HEK293 (cell line): ENCODE measurements around the gene SIX2.

Experiments used
- OSR2 ChIP-seq: fragments of 450-650 bp; formaldehyde crosslinking; IDR thresholded peaks from 2 replicates; pipeline ENCODE4 v1.5.1; 2016; ENCODE audit warnings: missing biosample characterization, missing genetic modification characterization
- SALL2 ChIP-seq: fragments of 450-650 bp; formaldehyde crosslinking; IDR thresholded peaks from 2 replicates; pipeline ENCODE4 v1.5.0; 2017; ENCODE audit warnings: missing biosample characterization, mild to moderate bottlenecking, missing genetic modification characterization, borderline replicate concordance
- SCRT2 ChIP-seq: fragments of 450-650 bp; formaldehyde crosslinking; IDR thresholded peaks from 2 replicates; pipeline ENCODE4 v1.5.1; 2016; ENCODE audit warnings: missing biosample characterization, missing genetic modification characterization
- WT1 ChIP-seq: fragments of 450-650 bp; formaldehyde crosslinking; IDR thresholded peaks from 2 replicates; pipeline ENCODE4 v1.5.1; 2016; ENCODE audit warnings: missing biosample characterization, missing genetic modification characterization
- YY1 ChIP-seq: fragments of 450-650 bp; formaldehyde crosslinking; IDR thresholded peaks from 2 replicates; pipeline ENCODE4 v1.5.1; 2018; ENCODE audit warnings: missing biosample characterization, missing genetic modification characterization
- ZBTB7A ChIP-seq: fragments of 450-650 bp; formaldehyde crosslinking; IDR thresholded peaks from 2 replicates; pipeline ENCODE4 v1.5.1; 2016; ENCODE audit warnings: low read depth, missing biosample characterization, missing genetic modification characterization
- ZFHX2 ChIP-seq: fragments of 450-650 bp; formaldehyde crosslinking; conservative IDR thresholded peaks from 2 replicates; pipeline ENCODE4 v1.5.1; 2016; ENCODE audit warnings: missing biosample characterization, missing genetic modification characterization
- ZFP3 ChIP-seq: fragments of 450-650 bp; formaldehyde crosslinking; IDR thresholded peaks from 2 replicates; pipeline ENCODE4 v1.5.1; 2016; ENCODE audit warnings: low read depth, missing biosample characterization, missing genetic modification characterization
- ZFP69B ChIP-seq: fragments of 450-650 bp; formaldehyde crosslinking; IDR thresholded peaks from 2 replicates; pipeline ENCODE4 v1.5.1; 2016; ENCODE audit warnings: missing biosample characterization, missing genetic modification characterization
- ZNF274 ChIP-seq, 2 experiments: fragments of 200-500 bp in 1 of 2; fragments of 450-650 bp in 1 of 2; sonication (Bioruptor generic) in 1 of 2; formaldehyde crosslinking in 1 of 2; IDR thresholded peaks; 2 replicates each; pipeline versions ENCODE4 v1.5.1 to v1.6.1; 2014 to 2016; ENCODE audit warnings: borderline replicate concordance in 1 of 2, inconsistent platforms in 1 of 2, low read length in 1 of 2, missing biosample characterization in 1 of 2, missing genetic modification characterization in 1 of 2
- ZNF341 ChIP-seq: fragments of 450-650 bp; formaldehyde crosslinking; IDR thresholded peaks from 2 replicates; pipeline ENCODE4; 2016; ENCODE audit warnings: low read depth, missing biosample characterization, missing genetic modification characterization
- ZNF366 ChIP-seq: fragments of 450-650 bp; formaldehyde crosslinking; conservative IDR thresholded peaks from 2 replicates; pipeline ENCODE4 v1.5.1; 2016; ENCODE audit warnings: missing biosample characterization, missing genetic modification characterization
- ZNF391 ChIP-seq: fragments of 450-650 bp; formaldehyde crosslinking; IDR thresholded peaks from 2 replicates; pipeline ENCODE4 v1.5.1; 2016; ENCODE audit warnings: low read depth, missing biosample characterization, missing genetic modification characterization, borderline replicate concordance
- ZNF426 ChIP-seq: fragments of 450-650 bp; formaldehyde crosslinking; IDR thresholded peaks from 2 replicates; pipeline ENCODE4 v1.5.1; 2017; ENCODE audit warnings: missing biosample characterization, missing genetic modification characterization, mild to moderate bottlenecking, inconsistent platforms, moderate library complexity
- ZNF521 ChIP-seq: fragments of 450-650 bp; formaldehyde crosslinking; IDR thresholded peaks from 2 replicates; pipeline ENCODE4 v1.5.1; 2017; ENCODE audit warnings: missing biosample characterization, mild to moderate bottlenecking, missing genetic modification characterization
- ZNF529 ChIP-seq: fragments of 450-650 bp; formaldehyde crosslinking; IDR thresholded peaks from 2 replicates; pipeline ENCODE4 v1.5.1; 2017; ENCODE audit warnings: missing genetic modification characterization, missing biosample characterization; ENCODE audit not compliant: insufficient replicate concordance
- ZNF558 ChIP-seq: fragments of 450-650 bp; formaldehyde crosslinking; IDR thresholded peaks from 2 replicates; pipeline ENCODE4 v1.5.1; 2016; ENCODE audit warnings: missing biosample characterization, missing genetic modification characterization
- ZNF571 ChIP-seq: fragments of 450-650 bp; formaldehyde crosslinking; IDR thresholded peaks from 2 replicates; pipeline ENCODE4 v1.5.0; 2017; ENCODE audit warnings: missing biosample characterization, missing genetic modification characterization
- ZNF677 ChIP-seq: fragments of 450-650 bp; IDR thresholded peaks from 2 replicates; pipeline ENCODE4 v1.5.0; 2018; ENCODE audit warnings: missing biosample characterization, mild to moderate bottlenecking, missing genetic modification characterization, moderate library complexity
- TF ChIP-seq, protein P1 (sequence below): fragments of 450-650 bp; formaldehyde crosslinking; IDR thresholded peaks from 2 replicates; pipeline ENCODE4 v1.5.1; 2016; ENCODE audit warnings: missing biosample characterization, missing genetic modification characterization, borderline replicate concordance
- TF ChIP-seq, protein P2 (sequence below): fragments of 450-650 bp; formaldehyde crosslinking; IDR thresholded peaks from 2 replicates; pipeline ENCODE4 v1.5.1; 2017; ENCODE audit warnings: missing biosample characterization, missing genetic modification characterization
- TF ChIP-seq, protein P3 (sequence below): fragments of 450-650 bp; formaldehyde crosslinking; IDR thresholded peaks from 2 replicates; pipeline ENCODE4 v1.5.1; 2016; ENCODE audit warnings: missing biosample characterization, missing genetic modification characterization, low read depth
- TF ChIP-seq, protein P4 (sequence below): sonication (generic); formaldehyde crosslinking; IDR thresholded peaks from 2 replicates; pipeline ENCODE4 v1.8.1; 2022; ENCODE audit warnings: mild to moderate bottlenecking, moderate library complexity, missing genetic modification reagents
- TF ChIP-seq, protein P5 (sequence below): fragments of 450-650 bp; formaldehyde crosslinking; IDR thresholded peaks from 2 replicates; pipeline ENCODE4 v1.5.1; 2017; ENCODE audit warnings: missing biosample characterization, missing genetic modification characterization

The SIX2 gene

DNA sequence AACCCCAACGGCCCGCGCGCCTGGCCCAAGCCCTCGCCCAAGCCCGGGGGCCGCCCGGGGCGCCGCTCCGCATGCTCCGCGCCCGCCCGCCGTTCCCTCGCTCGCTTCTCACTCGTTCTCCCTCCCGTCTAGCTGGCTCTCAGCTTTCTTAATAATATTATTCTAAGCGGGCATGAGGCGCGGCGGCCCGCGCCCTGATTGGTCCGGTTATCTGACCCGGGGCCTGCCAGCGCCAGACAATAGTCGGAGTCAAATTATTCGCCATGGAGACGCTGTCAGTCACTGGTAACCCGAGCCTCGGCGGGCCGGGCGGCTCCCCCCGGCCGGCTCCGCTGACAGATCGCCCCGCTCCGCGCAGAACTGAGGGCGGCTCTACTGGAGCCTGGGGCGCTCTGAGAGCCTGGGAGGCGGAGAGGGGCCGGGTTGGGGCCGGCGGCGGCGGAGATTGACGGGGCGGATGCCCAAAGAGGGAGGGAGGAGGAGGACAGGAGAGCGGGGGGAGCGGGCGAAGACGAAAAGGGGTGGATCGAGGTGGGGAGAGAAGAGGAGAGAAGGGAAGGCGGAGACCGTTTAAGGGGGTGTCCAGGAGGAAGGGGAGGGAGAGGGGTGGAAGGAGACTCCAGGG lies at the start of gene SIX2 (continued):
- TF ChIP-seq, protein P1, sequence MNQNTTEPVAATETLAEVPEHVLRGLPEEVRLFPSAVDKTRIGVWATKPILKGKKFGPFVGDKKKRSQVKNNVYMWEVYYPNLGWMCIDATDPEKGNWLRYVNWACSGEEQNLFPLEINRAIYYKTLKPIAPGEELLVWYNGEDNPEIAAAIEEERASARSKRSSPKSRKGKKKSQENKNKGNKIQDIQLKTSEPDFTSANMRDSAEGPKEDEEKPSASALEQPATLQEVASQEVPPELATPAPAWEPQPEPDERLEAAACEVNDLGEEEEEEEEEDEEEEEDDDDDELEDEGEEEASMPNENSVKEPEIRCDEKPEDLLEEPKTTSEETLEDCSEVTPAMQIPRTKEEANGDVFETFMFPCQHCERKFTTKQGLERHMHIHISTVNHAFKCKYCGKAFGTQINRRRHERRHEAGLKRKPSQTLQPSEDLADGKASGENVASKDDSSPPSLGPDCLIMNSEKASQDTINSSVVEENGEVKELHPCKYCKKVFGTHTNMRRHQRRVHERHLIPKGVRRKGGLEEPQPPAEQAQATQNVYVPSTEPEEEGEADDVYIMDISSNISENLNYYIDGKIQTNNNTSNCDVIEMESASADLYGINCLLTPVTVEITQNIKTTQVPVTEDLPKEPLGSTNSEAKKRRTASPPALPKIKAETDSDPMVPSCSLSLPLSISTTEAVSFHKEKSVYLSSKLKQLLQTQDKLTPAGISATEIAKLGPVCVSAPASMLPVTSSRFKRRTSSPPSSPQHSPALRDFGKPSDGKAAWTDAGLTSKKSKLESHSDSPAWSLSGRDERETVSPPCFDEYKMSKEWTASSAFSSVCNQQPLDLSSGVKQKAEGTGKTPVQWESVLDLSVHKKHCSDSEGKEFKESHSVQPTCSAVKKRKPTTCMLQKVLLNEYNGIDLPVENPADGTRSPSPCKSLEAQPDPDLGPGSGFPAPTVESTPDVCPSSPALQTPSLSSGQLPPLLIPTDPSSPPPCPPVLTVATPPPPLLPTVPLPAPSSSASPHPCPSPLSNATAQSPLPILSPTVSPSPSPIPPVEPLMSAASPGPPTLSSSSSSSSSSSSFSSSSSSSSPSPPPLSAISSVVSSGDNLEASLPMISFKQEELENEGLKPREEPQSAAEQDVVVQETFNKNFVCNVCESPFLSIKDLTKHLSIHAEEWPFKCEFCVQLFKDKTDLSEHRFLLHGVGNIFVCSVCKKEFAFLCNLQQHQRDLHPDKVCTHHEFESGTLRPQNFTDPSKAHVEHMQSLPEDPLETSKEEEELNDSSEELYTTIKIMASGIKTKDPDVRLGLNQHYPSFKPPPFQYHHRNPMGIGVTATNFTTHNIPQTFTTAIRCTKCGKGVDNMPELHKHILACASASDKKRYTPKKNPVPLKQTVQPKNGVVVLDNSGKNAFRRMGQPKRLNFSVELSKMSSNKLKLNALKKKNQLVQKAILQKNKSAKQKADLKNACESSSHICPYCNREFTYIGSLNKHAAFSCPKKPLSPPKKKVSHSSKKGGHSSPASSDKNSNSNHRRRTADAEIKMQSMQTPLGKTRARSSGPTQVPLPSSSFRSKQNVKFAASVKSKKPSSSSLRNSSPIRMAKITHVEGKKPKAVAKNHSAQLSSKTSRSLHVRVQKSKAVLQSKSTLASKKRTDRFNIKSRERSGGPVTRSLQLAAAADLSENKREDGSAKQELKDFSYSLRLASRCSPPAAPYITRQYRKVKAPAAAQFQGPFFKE (tag by site-specific recombination) = no peak
- TF ChIP-seq ZBTB7A (tag by site-specific recombination) (no peak), ZNF521 (tag by site-specific recombination) (no peak), ZNF558 (no peak), ZNF274 (IDR thresholded peaks at IDR 0.05; ENCODE audit: low read length) (no peak), ZNF274 (tag by site-specific recombination; IDR thresholded peaks at IDR 0.05; ENCODE audit: borderline replicate concordance) (no peak), OSR2 (tag by site-specific recombination) (no peak), ZNF391 (tag by site-specific recombination) (no peak; the same call in 1 of the 2 replicates), ZNF426 (no peak), ZNF571 (tag by site-specific recombination) (no peak), SALL2 (tag by site-specific recombination) (no peak), ZFHX2 (tag by site-specific recombination) (peak; percentile 70), ZNF677 (tag by site-specific recombination) (no peak), ZNF341 (tag by site-specific recombination) (peak; percentile 81), ZNF529 (tag by site-specific recombination) (no peak), SCRT2 (tag by site-specific recombination) (no peak), YY1 (tag by site-specific recombination) (no peak), WT1 (tag by site-specific recombination) (peak; percentile 86), ZFP69B (no peak), ZNF366 (tag by site-specific recombination) (peak; percentile 96), ZFP3 (tag by site-specific recombination) (no peak)
- TF ChIP-seq, protein P2, sequence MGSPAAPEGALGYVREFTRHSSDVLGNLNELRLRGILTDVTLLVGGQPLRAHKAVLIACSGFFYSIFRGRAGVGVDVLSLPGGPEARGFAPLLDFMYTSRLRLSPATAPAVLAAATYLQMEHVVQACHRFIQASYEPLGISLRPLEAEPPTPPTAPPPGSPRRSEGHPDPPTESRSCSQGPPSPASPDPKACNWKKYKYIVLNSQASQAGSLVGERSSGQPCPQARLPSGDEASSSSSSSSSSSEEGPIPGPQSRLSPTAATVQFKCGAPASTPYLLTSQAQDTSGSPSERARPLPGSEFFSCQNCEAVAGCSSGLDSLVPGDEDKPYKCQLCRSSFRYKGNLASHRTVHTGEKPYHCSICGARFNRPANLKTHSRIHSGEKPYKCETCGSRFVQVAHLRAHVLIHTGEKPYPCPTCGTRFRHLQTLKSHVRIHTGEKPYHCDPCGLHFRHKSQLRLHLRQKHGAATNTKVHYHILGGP (tag by site-specific recombination) = no peak
- TF ChIP-seq, protein P3, sequence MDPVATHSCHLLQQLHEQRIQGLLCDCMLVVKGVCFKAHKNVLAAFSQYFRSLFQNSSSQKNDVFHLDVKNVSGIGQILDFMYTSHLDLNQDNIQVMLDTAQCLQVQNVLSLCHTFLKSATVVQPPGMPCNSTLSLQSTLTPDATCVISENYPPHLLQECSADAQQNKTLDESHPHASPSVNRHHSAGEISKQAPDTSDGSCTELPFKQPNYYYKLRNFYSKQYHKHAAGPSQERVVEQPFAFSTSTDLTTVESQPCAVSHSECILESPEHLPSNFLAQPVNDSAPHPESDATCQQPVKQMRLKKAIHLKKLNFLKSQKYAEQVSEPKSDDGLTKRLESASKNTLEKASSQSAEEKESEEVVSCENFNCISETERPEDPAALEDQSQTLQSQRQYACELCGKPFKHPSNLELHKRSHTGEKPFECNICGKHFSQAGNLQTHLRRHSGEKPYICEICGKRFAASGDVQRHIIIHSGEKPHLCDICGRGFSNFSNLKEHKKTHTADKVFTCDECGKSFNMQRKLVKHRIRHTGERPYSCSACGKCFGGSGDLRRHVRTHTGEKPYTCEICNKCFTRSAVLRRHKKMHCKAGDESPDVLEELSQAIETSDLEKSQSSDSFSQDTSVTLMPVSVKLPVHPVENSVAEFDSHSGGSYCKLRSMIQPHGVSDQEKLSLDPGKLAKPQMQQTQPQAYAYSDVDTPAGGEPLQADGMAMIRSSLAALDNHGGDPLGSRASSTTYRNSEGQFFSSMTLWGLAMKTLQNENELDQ = no peak
- TF ChIP-seq, protein P4, sequence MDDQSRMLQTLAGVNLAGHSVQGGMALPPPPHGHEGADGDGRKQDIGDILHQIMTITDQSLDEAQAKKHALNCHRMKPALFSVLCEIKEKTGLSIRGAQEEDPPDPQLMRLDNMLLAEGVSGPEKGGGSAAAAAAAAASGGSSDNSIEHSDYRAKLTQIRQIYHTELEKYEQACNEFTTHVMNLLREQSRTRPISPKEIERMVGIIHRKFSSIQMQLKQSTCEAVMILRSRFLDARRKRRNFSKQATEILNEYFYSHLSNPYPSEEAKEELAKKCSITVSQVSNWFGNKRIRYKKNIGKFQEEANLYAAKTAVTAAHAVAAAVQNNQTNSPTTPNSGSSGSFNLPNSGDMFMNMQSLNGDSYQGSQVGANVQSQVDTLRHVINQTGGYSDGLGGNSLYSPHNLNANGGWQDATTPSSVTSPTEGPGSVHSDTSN (CRISPR knock-in tag) = peak; percentile 40; the same call in 1 of the 2 replicates
- TF ChIP-seq, protein P5, sequence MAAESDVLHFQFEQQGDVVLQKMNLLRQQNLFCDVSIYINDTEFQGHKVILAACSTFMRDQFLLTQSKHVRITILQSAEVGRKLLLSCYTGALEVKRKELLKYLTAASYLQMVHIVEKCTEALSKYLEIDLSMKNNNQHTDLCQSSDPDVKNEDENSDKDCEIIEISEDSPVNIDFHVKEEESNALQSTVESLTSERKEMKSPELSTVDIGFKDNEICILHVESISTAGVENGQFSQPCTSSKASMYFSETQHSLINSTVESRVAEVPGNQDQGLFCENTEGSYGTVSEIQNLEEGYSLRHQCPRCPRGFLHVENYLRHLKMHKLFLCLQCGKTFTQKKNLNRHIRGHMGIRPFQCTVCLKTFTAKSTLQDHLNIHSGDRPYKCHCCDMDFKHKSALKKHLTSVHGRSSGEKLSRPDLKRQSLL (tag by site-specific recombination) = no peak; the same call in 1 of the 2 replicates
